Stimulated activated CD8-positive, alpha-beta memory T cell treated with anti-CD3 and anti-CD28 coated beads, Interleukin-15, amount 100 ng/mL, for 1 hour (primary cell): Measurements from ENCODE around the gene MSN.
A peak's percentile ranks its signal among the peaks of the same experiment; 100 is the strongest.

Experiments used
- DNase-seq: peaks from one replicate; pipeline ENCODE4 v3.0.0-alpha.2; 2020; ENCODE audit warnings: low read depth

The MSN gene

GRCh38 chrX:65673857-65674203, 6.4 kb downstream of the MSN start:
- DNase-seq = no peak

GRCh38 chrX:65674204-65674893, 6.9 kb downstream of the MSN start:
- DNase-seq = no peak

GRCh38 chrX:65677954-65678469, 10.6 kb downstream of the MSN start:
- DNase-seq = no peak

GRCh38 chrX:65679071-65679540, 11.7 kb downstream of the MSN start:
- DNase-seq = no peak

GRCh38 chrX:65681810-65682209, 14.4 kb downstream of the MSN start:
- DNase-seq = no peak

DNA sequence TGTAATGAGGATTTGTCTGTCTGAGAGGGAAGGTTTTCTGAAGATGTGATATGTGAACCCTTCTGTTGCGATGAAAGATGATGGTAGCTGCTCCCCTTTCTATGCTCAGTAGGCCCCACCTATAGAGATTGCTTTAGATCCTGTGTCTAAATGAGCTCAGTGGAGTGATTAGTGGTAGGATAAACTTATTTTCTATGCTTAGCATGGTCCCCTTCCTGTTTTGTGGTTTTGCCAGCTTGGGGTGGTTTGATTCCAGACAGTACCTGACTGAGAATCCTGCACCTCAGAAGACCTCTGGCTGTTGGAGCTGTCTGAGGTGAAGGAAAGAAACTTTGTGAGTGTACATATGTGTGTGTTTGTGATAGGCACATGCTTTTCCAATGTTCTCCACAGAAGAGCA, 17.7 kb downstream of the MSN start:
- no peak for DNase-seq

DNA sequence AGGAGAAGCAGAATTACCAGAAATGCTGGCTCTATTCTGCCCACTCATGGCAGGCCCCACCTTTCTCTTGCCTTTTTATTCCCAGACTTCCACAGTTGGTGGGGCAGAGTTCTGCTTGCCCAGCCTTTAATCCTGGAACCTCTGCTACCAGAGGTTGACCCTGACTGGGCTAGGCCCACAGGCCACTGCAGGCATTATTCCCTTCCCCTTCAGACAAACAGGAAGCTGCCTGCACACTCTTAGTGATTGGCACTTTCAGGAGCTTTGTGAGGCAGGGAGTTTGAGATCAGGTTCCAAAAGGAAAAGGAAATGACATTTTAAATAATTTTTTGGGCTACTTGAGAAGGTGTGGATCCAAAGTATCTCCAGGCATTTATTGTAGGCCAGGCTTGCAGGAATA, 18.8 kb downstream of the MSN start:
- no peak for DNase-seq

GRCh38 chrX:65687367-65687766, 19.9 kb downstream of the MSN start:
- DNase-seq = no peak

DNA sequence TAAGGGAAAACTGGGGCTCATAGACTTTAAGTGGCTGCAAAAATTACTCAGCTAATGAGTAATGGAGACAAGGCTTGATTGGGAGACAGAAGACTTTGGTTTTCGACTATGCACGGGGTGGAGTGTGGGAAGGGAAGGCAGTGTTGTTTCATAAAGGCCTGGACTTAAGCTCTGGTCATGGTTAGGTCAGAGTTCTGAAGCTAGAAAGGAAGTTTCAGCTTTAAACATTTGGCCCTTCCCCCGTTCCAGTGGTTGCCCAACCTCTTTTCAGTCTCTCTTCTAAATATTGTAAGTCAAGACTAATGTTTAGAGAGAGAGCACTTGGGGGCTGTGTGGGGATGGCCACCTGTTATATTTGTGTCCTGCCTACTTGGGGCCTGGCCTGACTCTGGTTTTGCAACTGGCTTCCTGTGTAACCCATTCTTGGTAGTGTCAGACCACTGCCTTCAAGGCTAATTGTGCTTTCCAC, 21.0 kb downstream of the MSN start:
- DNase-seq = no peak

GRCh38 chrX:65689377-65689776, 21.9 kb downstream of the MSN start:
- DNase-seq = no peak

DNA sequence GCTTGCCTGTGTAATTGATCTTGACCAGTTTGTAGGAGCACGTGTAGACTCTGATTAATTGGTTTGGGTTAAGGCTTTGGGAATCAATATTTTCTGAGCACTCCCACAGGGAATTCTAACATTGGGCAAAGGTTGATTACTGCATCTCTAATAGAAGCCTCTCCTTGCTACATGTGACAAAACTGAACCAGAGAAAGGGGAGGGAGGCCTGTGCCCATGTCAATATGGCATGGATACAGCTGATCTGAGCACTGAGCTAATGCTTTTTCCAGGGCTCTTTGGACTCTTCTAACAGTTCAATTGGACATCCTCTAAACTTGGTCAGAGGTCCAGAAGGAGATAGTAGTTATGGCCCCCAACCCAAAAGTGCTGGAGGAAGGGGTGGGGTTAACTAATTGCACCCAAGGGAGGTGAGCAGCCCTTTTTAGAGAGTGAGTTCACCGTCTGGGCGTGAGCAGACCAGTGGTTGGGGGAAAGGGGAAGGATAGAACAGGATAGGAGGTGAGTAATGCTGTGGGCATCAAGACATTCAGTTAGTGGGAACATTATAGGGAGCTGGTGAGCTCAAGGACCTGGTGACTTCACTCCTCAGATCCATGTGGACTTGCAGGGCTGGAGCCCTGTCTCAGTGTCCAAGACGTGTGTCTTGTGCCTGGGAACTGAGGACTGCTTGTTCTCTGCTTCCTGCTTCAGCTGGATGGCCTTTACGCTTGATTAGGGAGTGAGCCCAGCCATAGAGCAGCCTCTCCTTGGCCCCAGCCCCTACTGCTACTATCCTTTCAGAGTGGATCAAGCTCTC, 22.8 kb downstream of the MSN start:
- no peak for DNase-seq

GRCh38 chrX:65695849-65696449, 28.5 kb downstream of the MSN start:
- DNase-seq = no peak

GRCh38 chrX:65696613-65697012, 29.2 kb downstream of the MSN start:
- DNase-seq = no peak

DNA sequence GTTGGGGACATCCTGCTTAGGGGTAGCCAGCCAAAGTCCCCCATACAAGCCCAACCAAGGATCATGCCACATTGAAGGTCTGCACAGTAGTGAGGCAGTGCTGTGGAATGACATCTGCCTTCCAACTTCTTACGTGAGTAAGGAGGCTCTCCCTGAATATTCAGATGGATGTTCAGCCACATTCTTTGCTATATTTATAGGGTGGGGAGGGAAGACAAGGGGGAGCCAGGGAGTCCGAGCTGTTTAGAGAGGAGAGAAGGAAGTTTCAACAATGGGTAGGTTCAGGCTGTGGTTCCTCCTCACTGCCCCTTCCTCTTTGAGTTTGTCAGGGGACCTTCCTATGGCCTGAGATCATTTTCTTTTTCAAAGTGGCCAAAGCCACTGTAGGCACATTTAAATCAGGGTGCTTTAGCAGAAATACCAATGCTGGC, 29.8 kb downstream of the MSN start:
- no peak for DNase-seq

GRCh38 chrX:65697915-65698796, 30.7 kb downstream of the MSN start:
- DNase-seq = peak; percentile 33

- no peak for DNase-seq
Measured at GRCh38 chrX:65702956-65703355, 35.5 kb downstream of the MSN start.

DNA sequence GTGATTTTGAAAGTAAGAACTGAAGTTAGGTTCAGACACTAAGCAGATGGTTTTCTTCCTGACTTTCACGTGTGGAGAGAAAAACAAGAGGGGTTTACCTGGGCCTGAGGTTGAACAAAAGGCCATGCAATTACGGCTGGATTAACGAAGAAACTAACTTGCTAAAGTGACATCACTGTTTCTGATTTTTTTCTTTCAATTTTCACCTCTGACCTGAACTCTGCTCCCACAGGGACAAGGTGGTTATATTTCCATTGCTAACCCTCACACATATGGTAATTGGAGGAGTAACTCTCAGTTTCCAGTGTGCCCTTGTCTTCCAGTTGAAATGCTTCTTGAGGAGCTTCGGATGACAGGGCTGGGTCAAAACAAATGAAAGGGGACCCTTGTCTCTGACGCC, 38.0 kb downstream of the MSN start:
- DNase-seq = no peak

DNA sequence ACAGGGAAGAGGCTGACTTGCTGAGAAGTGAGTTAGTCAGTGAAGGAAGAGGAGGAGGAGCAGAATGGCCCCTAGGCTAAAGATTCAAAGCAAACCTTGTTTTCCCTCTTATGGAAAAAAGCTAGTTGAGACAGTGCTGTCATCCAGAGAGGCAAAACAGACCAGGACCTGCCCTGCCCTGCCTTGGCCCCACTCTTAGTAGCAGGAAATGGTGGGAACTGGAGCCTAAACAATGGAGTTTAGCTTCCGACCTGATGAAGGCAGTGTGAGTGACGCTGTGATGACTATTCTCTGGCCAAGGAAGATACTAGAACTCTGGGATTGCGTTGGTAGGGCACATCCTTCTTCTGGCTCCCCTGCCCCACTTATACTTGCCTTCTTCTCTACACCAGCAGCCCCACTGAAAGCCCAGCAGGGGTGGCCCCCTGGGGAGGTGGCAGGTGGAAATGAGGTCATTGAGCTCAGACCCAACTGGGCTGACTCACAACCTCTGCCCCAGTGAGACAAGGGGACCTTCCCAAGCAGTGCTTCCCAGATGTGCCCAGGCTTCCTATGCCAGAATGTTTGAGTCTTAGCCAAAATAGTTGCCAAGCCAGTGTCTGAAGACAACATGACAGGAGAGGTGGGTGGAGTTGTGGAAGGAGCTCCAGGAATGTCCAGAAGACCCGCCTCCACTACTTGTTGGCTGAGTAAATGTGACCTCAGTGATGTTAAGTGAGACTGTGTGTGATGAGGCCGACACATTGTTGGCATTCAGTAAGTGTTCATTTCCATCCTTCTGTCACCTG, 38.8 kb downstream of the MSN start:
- DNase-seq = no peak

GRCh38 chrX:65707151-65707550, 39.7 kb downstream of the MSN start:
- DNase-seq = no peak

GRCh38 chrX:65712005-65712806, 44.8 kb downstream of the MSN start:
- no peak for DNase-seq
